Esophagus squamous epithelium (tissue), 4 donors: ENCODE results near the gene TAF4B.
"Not testable (repeated sequence)": the region's sequence is repeated elsewhere in the genome, so short reads cannot be mapped to it uniquely, and the experiment has no call there.

Experiments
- POLR2A ChIP-seq, 4 donors: fragments of 450-650 bp; IDR thresholded peaks; one replicate each; pipeline ENCODE4 v1.6.1; 2017; ENCODE audit warnings: antibody characterized with exemption in 4 of 4, mild to moderate bottlenecking in 4 of 4, moderate library complexity in 3 of 4
- TF ChIP-seq, protein P1 (sequence below), 6 experiments: fragments of 450-650 bp in 4 of 6; fragments of 200-600 bp in 2 of 6; sonication (generic) in 2 of 6; IDR thresholded peaks; one replicate each; pipeline ENCODE4 v1.5.1; 2016 to 2019; ENCODE audit warnings: antibody characterized with exemption in 6 of 6, mild to moderate bottlenecking in 4 of 6, moderate library complexity in 4 of 6

DNA sequence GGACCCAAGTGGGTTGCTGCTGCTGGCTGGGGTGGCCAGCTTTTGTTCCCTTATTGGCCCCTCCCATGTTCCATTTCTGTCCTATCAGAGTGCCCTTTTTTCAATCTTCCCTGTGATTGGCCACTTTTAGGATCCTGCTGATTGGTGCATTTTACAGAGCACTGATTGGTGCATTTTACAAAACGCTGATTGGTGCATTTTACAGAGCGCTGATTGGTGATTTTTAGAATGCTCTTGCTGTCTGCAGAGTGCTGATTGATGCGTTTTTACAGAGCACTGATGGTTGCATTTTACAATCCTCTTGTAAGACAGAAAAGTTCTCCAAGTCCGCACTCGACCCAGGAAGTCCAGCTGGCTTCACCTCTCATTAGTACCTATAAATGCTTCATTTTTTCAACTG is 19.2 kb downstream of the TAF4B start:
- TF ChIP-seq, protein P1, sequence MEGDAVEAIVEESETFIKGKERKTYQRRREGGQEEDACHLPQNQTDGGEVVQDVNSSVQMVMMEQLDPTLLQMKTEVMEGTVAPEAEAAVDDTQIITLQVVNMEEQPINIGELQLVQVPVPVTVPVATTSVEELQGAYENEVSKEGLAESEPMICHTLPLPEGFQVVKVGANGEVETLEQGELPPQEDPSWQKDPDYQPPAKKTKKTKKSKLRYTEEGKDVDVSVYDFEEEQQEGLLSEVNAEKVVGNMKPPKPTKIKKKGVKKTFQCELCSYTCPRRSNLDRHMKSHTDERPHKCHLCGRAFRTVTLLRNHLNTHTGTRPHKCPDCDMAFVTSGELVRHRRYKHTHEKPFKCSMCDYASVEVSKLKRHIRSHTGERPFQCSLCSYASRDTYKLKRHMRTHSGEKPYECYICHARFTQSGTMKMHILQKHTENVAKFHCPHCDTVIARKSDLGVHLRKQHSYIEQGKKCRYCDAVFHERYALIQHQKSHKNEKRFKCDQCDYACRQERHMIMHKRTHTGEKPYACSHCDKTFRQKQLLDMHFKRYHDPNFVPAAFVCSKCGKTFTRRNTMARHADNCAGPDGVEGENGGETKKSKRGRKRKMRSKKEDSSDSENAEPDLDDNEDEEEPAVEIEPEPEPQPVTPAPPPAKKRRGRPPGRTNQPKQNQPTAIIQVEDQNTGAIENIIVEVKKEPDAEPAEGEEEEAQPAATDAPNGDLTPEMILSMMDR (IDR thresholded peaks at IDR 0.05) = not testable (repeated sequence)
- not testable (repeated sequence) for TF ChIP-seq POLR2A (IDR thresholded peaks at IDR 0.05)
